Measurements from ENCODE around the gene ZNF750.
"Not testable (repeated sequence)": the region's sequence is repeated elsewhere in the genome, so short reads cannot be mapped to it uniquely, and the experiment has no call there.

The ZNF750 gene

GRCh38 chr17:82788206-82789001 is 51.4 kb downstream of the ZNF750 start:
- TF ChIP-seq CTCF (conservative IDR thresholded peaks at IDR 0.05; ENCODE audit: low read depth), result no peak
- no peak for DNase-seq (ENCODE audit: low spot score)
- ChIA-PET POLR2A (ENCODE audit: low non-redundant PET) (no interaction called here), CTCF (no interaction called here)
- peak overlapping the region; percentile 91; the same call in 1 of the 2 replicates for H3K27ac ChIP-seq

GRCh38 chr17:82787081-82787848 is 52.6 kb downstream of the ZNF750 start:
- H3K27ac ChIP-seq, result peak overlapping the region; percentile 91
- peak; percentile 89 for DNase-seq (ENCODE audit: low spot score)
- no peak for TF ChIP-seq CTCF (conservative IDR thresholded peaks at IDR 0.05; ENCODE audit: low read depth)
- CTCF ChIA-PET, result interaction anchor here (0.6 to 2.3 kb wide), 6 partner anchors 30 to 377 kb away, joined by 3 to 11 read pairs (median 4); no protein-coding TSS in a partner anchor
- POLR2A ChIA-PET (ENCODE audit: low non-redundant PET), result no interaction called here

GRCh38 chr17:82786427-82786826 is 53.4 kb downstream of the ZNF750 start:
- CTCF ChIA-PET, result interaction anchor here (1.4 to 2.3 kb wide), 2 partner anchors 89 to 128 kb away, joined by 8 to 11 read pairs; no protein-coding TSS in a partner anchor
- TF ChIP-seq CTCF (conservative IDR thresholded peaks at IDR 0.05; ENCODE audit: low read depth), result no peak
- H3K27ac ChIP-seq, result peak overlapping the region; percentile 91
- DNase-seq (ENCODE audit: low spot score), result no peak
- POLR2A ChIA-PET (ENCODE audit: low non-redundant PET), result no interaction called here

- POLR2A ChIA-PET (ENCODE audit: low non-redundant PET); DNase-seq (ENCODE audit: low spot score): not testable (repeated sequence)
- peak overlapping the region; percentile 91; the same call in 1 of the 2 replicates for H3K27ac ChIP-seq
- CTCF ChIA-PET, result interaction anchor here (2.3 kb wide), 1 partner anchor 90 kb away, joined by 11 read pairs; no protein-coding TSS in a partner anchor
Measured at GRCh38 chr17:82785581-82785980, 54.2 kb downstream of the ZNF750 start.

GRCh38 chr17:82783498-82783897 is 56.3 kb downstream of the ZNF750 start:
- ChIA-PET CTCF (interaction anchor here (0.6 kb wide), 2 partner anchors 130 to 293 kb away, joined by 3 read pairs; no protein-coding TSS in a partner anchor), POLR2A (ENCODE audit: low non-redundant PET) (no interaction called here)
- H3K27ac ChIP-seq, result peak overlapping the region; percentile 43; the same call in 1 of the 2 replicates
- no peak for TF ChIP-seq CTCF (conservative IDR thresholded peaks at IDR 0.05; ENCODE audit: low read depth)
- no peak for DNase-seq (ENCODE audit: low spot score)

- H3K27ac ChIP-seq, result peak overlapping the region; percentile 43; the same call in 1 of the 2 replicates
- ChIA-PET CTCF (interaction anchor here (0.6 to 0.9 kb wide), 5 partner anchors 28 to 131 kb away, joined by 3 read pairs; no protein-coding TSS in a partner anchor), POLR2A (ENCODE audit: low non-redundant PET) (no interaction called here)
- no peak for TF ChIP-seq CTCF (conservative IDR thresholded peaks at IDR 0.05; ENCODE audit: low read depth)
- no peak for DNase-seq (ENCODE audit: low spot score)
Measured at GRCh38 chr17:82782657-82783207, 57.1 kb downstream of the ZNF750 start.

Measured in RWPE1 (cell line).